ENCODE measurements around the gene CFAP52. TPM values are rescaled to one million over a fixed set of nuclear protein-coding genes. Genes with fewer than 3 reads are reported as not detected.
"Not testable (repeated sequence)": the region's sequence is repeated elsewhere in the genome, so short reads cannot be mapped to it uniquely, and the experiment has no call there.

Gene CFAP52
- total and polyA plus RNA-seq, 2 donors (not counting 3 experiments of a cell fraction or from before 2014, with no cell fraction given) = not detected

GRCh38 chr17:9594065-9594464, 17.6 kb downstream of the CFAP52 start:
- H3K4me1 ChIP-seq (ENCODE audit: control insufficient read depth, extremely low read depth, insufficient read depth, low read length) = no peaks in the 10 kb centered on the region
- no peak overlapping the region for H3K9ac ChIP-seq (replicated peaks; ENCODE audit: extremely low read depth, insufficient read depth, low read length)
- no peaks in the 10 kb centered on the region for H3K27me3 ChIP-seq (ENCODE audit: control insufficient read depth in 2 of 2, insufficient read depth in 2 of 2, low read length in 2 of 2)
- H4K20me1 ChIP-seq (replicated peaks; ENCODE audit: control insufficient read depth, extremely low read depth, insufficient read depth, low read length) = no peaks in the 10 kb centered on the region
- TF ChIP-seq POLR2AphosphoS5 (IDR thresholded peaks at IDR 0.05; ENCODE audit: insufficient read depth, low read depth, low read length) = no peak
- no peak for TF ChIP-seq MAX (IDR thresholded peaks at IDR 0.05; ENCODE audit: insufficient read depth, insufficient read length)
- no peaks in the 10 kb centered on the region for H3K9me3 ChIP-seq (replicated peaks; ENCODE audit: control insufficient read depth, insufficient read depth, low read length)
- H3K36me3 ChIP-seq (ENCODE audit: control insufficient read depth in 2 of 2, extremely low read depth in 1 of 2, insufficient read depth in 2 of 2, low read length in 2 of 2) = no peaks in the 10 kb centered on the region
- ChIA-PET POLR2A (no interaction called here), CTCF (no interaction called here)
- intact Hi-C loops (cut with micrococcal nuclease) (no loop called here), dilution Hi-C loops (cut with MboI; ENCODE audit: extremely low pct_ligation_motif_present, low sequenced_read_pairs) (no loop called here)
- no peak for DNase-seq (ENCODE audit: low read depth, low spot score)
- H3K4me2 ChIP-seq (ENCODE audit: insufficient read depth, low read length) = no peak overlapping the region
- H3K27ac ChIP-seq (ENCODE audit: insufficient read depth, low read depth, low read length) = no peak overlapping the region
- no peaks in the 10 kb centered on the region for H3K79me2 ChIP-seq (ENCODE audit: control insufficient read depth, insufficient read depth, low read length)
- no peak overlapping the region for H3K4me3 ChIP-seq (replicated peaks in 1 of 3; ENCODE audit: insufficient read depth in 1 of 3, low read depth in 1 of 3, low read length in 3 of 3)
- no peak overlapping the region for H2AFZ ChIP-seq (ENCODE audit: low read depth, low read length)
- FAIRE-seq = no peak
- no TSS peak for BruUV-seq (replicated peaks)
- no peaks in the 10 kb centered on the region for H3K9me1 ChIP-seq (replicated peaks; ENCODE audit: control insufficient read depth, extremely low read depth, insufficient read depth, low read length)

GRCh38 chr17:9597638-9598037, 21.2 kb downstream of the CFAP52 start:
- H3K27ac ChIP-seq (ENCODE audit: insufficient read depth, low read depth, low read length); intact Hi-C loops (cut with micrococcal nuclease); H3K27me3 ChIP-seq (ENCODE audit: control insufficient read depth in 2 of 2, insufficient read depth in 2 of 2, low read length in 2 of 2); BruUV-seq (replicated peaks); H4K20me1 ChIP-seq (replicated peaks; ENCODE audit: control insufficient read depth, extremely low read depth, insufficient read depth, low read length); H3K36me3 ChIP-seq (ENCODE audit: control insufficient read depth in 2 of 2, extremely low read depth in 1 of 2, insufficient read depth in 2 of 2, low read length in 2 of 2); POLR2A ChIA-PET; H3K79me2 ChIP-seq (ENCODE audit: control insufficient read depth, insufficient read depth, low read length); DNase-seq (ENCODE audit: low read depth, low spot score); H3K4me1 ChIP-seq (ENCODE audit: control insufficient read depth, extremely low read depth, insufficient read depth, low read length); H3K9ac ChIP-seq (replicated peaks; ENCODE audit: extremely low read depth, insufficient read depth, low read length); dilution Hi-C loops (cut with MboI; ENCODE audit: extremely low pct_ligation_motif_present, low sequenced_read_pairs); FAIRE-seq; H3K9me1 ChIP-seq (replicated peaks; ENCODE audit: control insufficient read depth, extremely low read depth, insufficient read depth, low read length); H3K9me3 ChIP-seq (replicated peaks; ENCODE audit: control insufficient read depth, insufficient read depth, low read length); H3K4me2 ChIP-seq (ENCODE audit: insufficient read depth, low read length); H3K4me3 ChIP-seq (replicated peaks in 1 of 3; ENCODE audit: insufficient read depth in 1 of 3, low read depth in 1 of 3, low read length in 3 of 3); H2AFZ ChIP-seq (ENCODE audit: low read depth, low read length): not testable (repeated sequence)
- CTCF ChIA-PET = interaction anchor here (1.0 kb wide), 1 partner anchor 20 kb away, joined by 4 read pairs; no protein-coding TSS in a partner anchor

All from endothelial cell of umbilical vein (primary cell).